Activated naive CD4-positive, alpha-beta T cell treated with anti-CD3 and anti-CD28 coated beads, Interleukin-2, amount 50 U/mL, for 16 hours (primary cell): ENCODE data around the gene SLC45A1.

Experiments
- DNase-seq: peaks from one replicate; pipeline ENCODE4 v3.0.0-alpha.2; 2020

Gene SLC45A1

GRCh38 chr1:8338526-8339202, 20.8 kb downstream of the SLC45A1 start:
- no peak for DNase-seq

- DNase-seq: no peak
Observed at GRCh38 chr1:8339203-8339600, 21.3 kb downstream of the SLC45A1 start.

- DNase-seq: no peak
Observed at GRCh38 chr1:8340448-8340847, 22.5 kb downstream of the SLC45A1 start.

GRCh38 chr1:8342325-8342724, 24.4 kb downstream of the SLC45A1 start:
- no peak for DNase-seq

- no peak for DNase-seq
Observed at GRCh38 chr1:8343044-8343443, 25.1 kb downstream of the SLC45A1 start.

- no peak for DNase-seq
Observed at GRCh38 chr1:8343464-8344001, 25.6 kb downstream of the SLC45A1 start.

GRCh38 chr1:8344893-8345507, 27.1 kb downstream of the SLC45A1 start:
- DNase-seq: no peak

- DNase-seq: no peak
Observed at GRCh38 chr1:8345621-8346415, 27.9 kb downstream of the SLC45A1 start.

GRCh38 chr1:8347635-8348034, 29.7 kb downstream of the SLC45A1 start:
- DNase-seq: no peak

- DNase-seq: no peak
Observed at GRCh38 chr1:8348047-8348776, 30.3 kb downstream of the SLC45A1 start.

- DNase-seq: peak; percentile 73
Observed at GRCh38 chr1:8348777-8349472, 31.0 kb downstream of the SLC45A1 start.

- DNase-seq: no peak
Observed at GRCh38 chr1:8349473-8349865, 31.6 kb downstream of the SLC45A1 start.

GRCh38 chr1:8349961-8350360, 32.0 kb downstream of the SLC45A1 start:
- no peak for DNase-seq

GRCh38 chr1:8350914-8351684, 33.2 kb downstream of the SLC45A1 start:
- no peak for DNase-seq

- DNase-seq: no peak
Observed at GRCh38 chr1:8351693-8352470, 34.0 kb downstream of the SLC45A1 start.

- DNase-seq: no peak
Observed at GRCh38 chr1:8352471-8352845, 34.5 kb downstream of the SLC45A1 start.

- no peak for DNase-seq
Observed at GRCh38 chr1:8352886-8353785, 35.2 kb downstream of the SLC45A1 start.

- DNase-seq: no peak
Observed at GRCh38 chr1:8354038-8354437, 36.1 kb downstream of the SLC45A1 start.

GRCh38 chr1:8355439-8356255, 37.7 kb downstream of the SLC45A1 start:
- DNase-seq: no peak
